Endometrium (tissue), 2 donors: ENCODE data around the gene LRR1.
"Not testable (repeated sequence)": the region's sequence is repeated elsewhere in the genome, so short reads cannot be mapped to it uniquely, and the experiment has no call there.

ENCODE experiments used
- FAIRE-seq: peaks from 2 replicates; lab custom pipeline; 2012; peaks lifted over from hg19 to GRCh38; lab: Jason Lieb, UNC
- donor health status: control.
- donor health status: control.

The LRR1 gene

GRCh38 chr14:49598485-49599300 lies at the start of gene LRR1:
Gene LRR1 (plus strand): TSS chr14:49598940. CDS start chr14:49599021, 81 bp downstream.
- FAIRE-seq = no peak

GRCh38 chr14:49549446-49549845 lies 49.3 kb upstream of the LRR1 start:
- FAIRE-seq = no peak

- FAIRE-seq = no peak
Observed at GRCh38 chr14:49549881-49550280, 48.9 kb upstream of the LRR1 start.

- FAIRE-seq = no peak
Observed at GRCh38 chr14:49550286-49551184, 48.2 kb upstream of the LRR1 start.

- no peak for FAIRE-seq
Observed at GRCh38 chr14:49551569-49551968, 47.2 kb upstream of the LRR1 start.

- FAIRE-seq = no peak
Observed at GRCh38 chr14:49553106-49553505, 45.6 kb upstream of the LRR1 start.

GRCh38 chr14:49553892-49554291 lies 44.8 kb upstream of the LRR1 start:
- no peak for FAIRE-seq

- FAIRE-seq = no peak
Observed at GRCh38 chr14:49559979-49560768, 38.6 kb upstream of the LRR1 start.

GRCh38 chr14:49566714-49567113 lies 32.0 kb upstream of the LRR1 start:
- FAIRE-seq = no peak

- no peak for FAIRE-seq
Observed at GRCh38 chr14:49569281-49569680, 29.5 kb upstream of the LRR1 start.

- no peak for FAIRE-seq
Observed at GRCh38 chr14:49574038-49574437, 24.7 kb upstream of the LRR1 start.

GRCh38 chr14:49578141-49578540 lies 20.6 kb upstream of the LRR1 start:
- FAIRE-seq = no peak

GRCh38 chr14:49579841-49580240 lies 18.9 kb upstream of the LRR1 start:
- no peak for FAIRE-seq

GRCh38 chr14:49581209-49582112 lies 17.3 kb upstream of the LRR1 start:
- no peak for FAIRE-seq

- no peak for FAIRE-seq
Observed at GRCh38 chr14:49582113-49582977, 16.4 kb upstream of the LRR1 start.

- FAIRE-seq = no peak
Observed at GRCh38 chr14:49583629-49584028, 15.1 kb upstream of the LRR1 start.

- FAIRE-seq = no peak
Observed at GRCh38 chr14:49584058-49584457, 14.7 kb upstream of the LRR1 start.

GRCh38 chr14:49584981-49585640 lies 13.6 kb upstream of the LRR1 start:
- FAIRE-seq = not testable (repeated sequence)

- peak; percentile 92 for FAIRE-seq
Observed at GRCh38 chr14:49585803-49586672, 12.7 kb upstream of the LRR1 start, which contains the start of gene RPS29. Gene RPS29 (minus strand): TSS chr14:49586380. CDS start chr14:49586346, 34 bp downstream.
